Posterior vena cava (tissue), 2 donors: Measurements from ENCODE around the gene CRB3. TPM values are rescaled to one million over a fixed set of nuclear protein-coding genes. Genes with fewer than 3 reads are reported as not detected.

Source experiments
- DNase-seq: peaks from one replicate; pipeline ENCODE4 v3.0.0-alpha.2; 2020; ENCODE audit warnings: low spot score
- intact Hi-C, 2 donors: fragments of 100-400 bp; cut with DNase I; formaldehyde crosslinking; loops; one replicate each; pipeline versions ENCODE4 v1.14.1 to v1.14.2; 2022 to 2023
- microRNA-seq, 2 donors: library from miRNA; unstranded; fragments of <30 nt; microRNA quantifications; one replicate each; pipeline ENCODE4 v1.2.0, GENCODE V29; 2020 to 2021; ENCODE audit warnings: borderline microRNAs expressed in 2 of 2
- total RNA-seq, 2 donors: library from RNA; stranded (reverse); fragmentation: NEBNext Ultra II Directional; extraction: Animal tissue kit (Norgen Biotek cat#: 25700); gene quantifications; one replicate each; pipeline ENCODE4 v1.2.1, GENCODE V29; 2021
- donor health status: DM: yes; HTN: yes; CAD: no.
- donor health status: DM: yes; HTN: yes; CAD: no.

CRB3 gene
- total RNA-seq, 2 donors from 2014 or later, result not detected

DNA sequence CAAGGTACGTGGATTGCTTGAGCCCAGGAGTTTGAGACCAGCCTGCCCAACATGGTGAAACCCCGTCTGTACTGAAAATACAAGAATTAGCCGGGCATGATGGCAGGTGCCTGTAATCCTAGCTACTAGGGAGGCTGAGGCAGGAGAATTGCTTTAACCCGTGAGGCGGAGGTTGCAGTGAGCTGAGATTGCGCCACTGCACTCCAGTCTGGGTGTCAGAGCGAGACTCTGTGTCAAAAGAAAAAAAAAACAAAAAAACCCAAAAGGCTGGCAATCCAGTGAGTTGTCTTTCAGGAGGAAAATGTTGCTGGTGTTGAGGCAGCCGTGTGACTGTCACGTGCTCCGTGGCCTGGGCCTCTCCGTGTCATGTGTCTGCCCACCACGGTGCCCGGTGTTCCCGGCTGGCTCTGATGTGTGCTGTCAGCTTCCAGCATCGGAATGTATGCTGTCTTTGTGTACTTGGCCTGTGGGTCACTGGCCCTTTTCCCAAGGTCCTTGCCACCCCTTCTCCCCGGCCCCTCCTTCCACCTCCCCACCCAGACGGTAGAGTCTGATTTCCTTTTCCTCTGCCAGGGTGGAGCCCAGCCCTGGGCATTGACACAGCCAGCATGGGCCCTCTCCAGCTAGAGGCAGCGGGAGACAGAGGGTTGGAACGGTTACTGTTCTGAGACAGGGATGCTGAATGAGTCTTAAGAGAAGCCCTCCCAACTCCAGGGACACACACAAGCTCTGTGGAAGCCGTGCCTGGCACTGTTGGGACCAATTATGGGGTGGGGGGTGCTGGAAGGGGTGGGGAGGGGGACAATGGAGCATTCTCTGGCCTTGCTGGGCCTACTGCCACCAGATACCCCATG lies 45.3 kb downstream of the CRB3 start:
- no peak for DNase-seq
- intact Hi-C loops, result no loop called here

GRCh38 chr19:6510618-6511017 lies 46.5 kb downstream of the CRB3 start:
- no peak for DNase-seq
- intact Hi-C loops, result no loop called here

GRCh38 chr19:6514089-6514488 lies 50.0 kb downstream of the CRB3 start:
- DNase-seq, result no peak
- intact Hi-C loops, result no loop called here

DNA sequence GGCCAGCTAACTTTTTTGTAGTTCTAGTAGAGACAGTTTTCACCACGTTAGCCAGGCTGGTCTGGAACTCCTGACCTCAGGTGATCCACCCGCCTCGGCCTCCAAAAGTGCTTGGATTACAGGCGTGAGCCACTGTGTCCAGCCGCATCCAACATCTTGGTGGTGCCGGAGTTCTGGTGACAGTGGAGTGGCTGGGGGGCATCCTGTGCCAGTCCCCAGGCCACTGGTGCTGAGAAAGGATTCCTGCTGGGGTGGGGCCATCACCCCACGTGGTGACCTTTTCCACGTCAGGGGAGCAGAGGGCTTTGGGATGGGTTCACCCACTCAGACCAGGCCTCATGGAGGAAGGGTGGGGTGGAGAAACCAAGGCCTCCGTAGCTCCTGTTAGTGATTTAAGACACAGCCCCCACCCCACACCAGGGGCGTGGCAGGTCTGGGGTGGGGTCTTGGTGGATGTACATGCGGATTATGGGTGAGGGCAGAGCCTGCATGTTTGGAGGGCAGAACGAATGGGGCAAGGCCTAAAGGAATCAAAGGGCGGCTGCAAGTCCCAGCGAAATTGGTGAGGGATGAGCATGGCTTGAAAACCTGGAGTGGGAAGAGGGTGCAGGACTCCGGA lies 51.0 kb downstream of the CRB3 start:
- intact Hi-C loops, result no loop called here
- DNase-seq, result no peak

GRCh38 chr19:6516018-6516658 lies 52.1 kb downstream of the CRB3 start:
- peak; percentile 96 for DNase-seq
- intact Hi-C loops, result no loop called here

Small RNA genes within 50 kb of the gene (microRNA-seq; reads per million reads assigned to microRNA genes)
- gene MIR3940, result 0.97 to 1.8 reads per million in 2 donors

Other genes starting within 250 kb of the CRB3 start
- gene MLLT1, start 184.3 kb upstream of the CRB3 start, total RNA-seq, result 10 to 100 TPM; 49.2 to 52.0 TPM
- not detected for gene ACER1, start 130.7 kb upstream of the CRB3 start, total RNA-seq
- gene CLPP, start 102.7 kb upstream of the CRB3 start, total RNA-seq, result 10 to 100 TPM; 55.1 to 56.4 TPM
- 10 to 100 TPM; 37.1 to 41.2 TPM for gene ALKBH7, start 91.5 kb upstream of the CRB3 start, total RNA-seq
- gene PSPN, start 88.3 kb upstream of the CRB3 start, total RNA-seq, result under 1 TPM; 0.65 to 0.71 TPM
- 10 to 100 TPM; 32.5 to 35.4 TPM for gene GTF2F1, start 71.1 kb upstream of the CRB3 start, total RNA-seq
- gene KHSRP, start 39.5 kb upstream of the CRB3 start, total RNA-seq, result 100 to 1,000 TPM; 134 to 147 TPM
- gene SLC25A41, start 30.5 kb upstream of the CRB3 start, total RNA-seq, result under 1 TPM in 1 of 2 donors, not detected in 1; 0.24 TPM
- gene SLC25A23, start 4.5 kb upstream of the CRB3 start, total RNA-seq, result 10 to 100 TPM; 51.5 to 62.1 TPM
- gene DENND1C, start 17.5 kb downstream of the CRB3 start, total RNA-seq, result 1 to 10 TPM; 2.1 to 3.9 TPM
- under 1 TPM; 0.42 to 0.48 TPM for gene TUBB4A, start 38.0 kb downstream of the CRB3 start, total RNA-seq
- under 1 TPM; 0.42 to 0.67 TPM for gene TNFSF9, start 66.8 kb downstream of the CRB3 start, total RNA-seq
- under 1 TPM in 1 of 2 donors, not detected in 1; 0.46 TPM for gene CD70, start 126.9 kb downstream of the CRB3 start, total RNA-seq
- gene TNFSF14, start 205.9 kb downstream of the CRB3 start, total RNA-seq, result 1 to 10 TPM; 1.4 to 1.6 TPM